ENCODE results near the gene AHSP.

- TF ChIP-seq CTCF (conservative IDR thresholded peaks at IDR 0.05; ENCODE audit: low read depth, low read length) (no peak), EZH2 (IDR thresholded peaks at IDR 0.05; ENCODE audit: borderline replicate concordance, low read depth, low read length, poor library complexity, severe bottlenecking) (no peak)
Observed at GRCh38 chr16:31507929-31508705, 19.6 kb upstream of the AHSP start, which contains the start of gene RUSF1.
